ENCODE measurements around the gene MYDGF. TPM values are rescaled to one million over a fixed set of nuclear protein-coding genes. Genes with fewer than 3 reads are reported as not detected.

MYDGF gene
- total and polyA plus RNA-seq, 2 of the 13 experiments (the other 11 are each of a cell fraction or from before 2014, with no cell fraction given) = 116 to 198 TPM

DNA sequence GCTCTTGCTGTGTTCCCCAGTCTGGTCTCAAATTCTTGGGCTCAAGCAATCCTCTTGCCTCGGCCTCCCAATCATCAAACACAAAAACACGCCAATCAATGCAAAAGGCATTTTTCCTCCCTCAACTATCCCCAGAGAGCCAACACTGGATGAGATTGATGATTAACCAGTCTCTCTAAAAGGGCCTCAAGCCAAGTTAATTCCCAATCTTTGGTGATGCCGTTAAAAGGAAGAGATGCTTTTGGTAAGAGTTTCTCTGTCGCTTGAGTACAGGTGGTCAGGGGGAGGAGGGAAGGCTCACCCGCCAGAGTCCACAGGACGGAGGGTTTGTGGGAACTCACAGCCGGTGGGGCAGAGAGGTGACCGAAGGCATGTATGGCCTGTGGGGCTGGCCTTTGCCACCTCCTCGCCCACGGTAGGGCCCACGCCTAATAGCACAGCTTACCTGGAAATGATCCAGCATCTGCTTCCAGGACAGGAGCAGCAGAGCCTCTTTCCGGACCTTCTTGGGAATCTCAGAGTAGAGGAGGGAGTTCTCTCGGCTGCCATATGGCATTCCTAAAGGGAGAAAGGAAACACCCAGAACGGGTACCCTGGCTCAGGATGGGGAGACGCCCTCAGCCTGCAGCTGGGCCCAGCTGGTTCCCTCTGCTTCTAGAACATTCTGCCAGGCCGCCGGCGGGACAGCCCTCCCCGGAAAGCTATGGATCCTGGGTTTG is 35.4 kb upstream of the MYDGF start (continued):
- no peak for TF ChIP-seq ZNF318 (CRISPR knock-in tag; IDR thresholded peaks at IDR 0.05)
- TF ChIP-seq ZBTB3 (CRISPR knock-in tag; IDR thresholded peaks at IDR 0.05; ENCODE audit: borderline replicate concordance, low read depth) = no peak
- TF ChIP-seq TBX2 (CRISPR knock-in tag; IDR thresholded peaks at IDR 0.05; ENCODE audit: borderline replicate concordance) = peak; percentile 81
- TF ChIP-seq, protein P1, sequence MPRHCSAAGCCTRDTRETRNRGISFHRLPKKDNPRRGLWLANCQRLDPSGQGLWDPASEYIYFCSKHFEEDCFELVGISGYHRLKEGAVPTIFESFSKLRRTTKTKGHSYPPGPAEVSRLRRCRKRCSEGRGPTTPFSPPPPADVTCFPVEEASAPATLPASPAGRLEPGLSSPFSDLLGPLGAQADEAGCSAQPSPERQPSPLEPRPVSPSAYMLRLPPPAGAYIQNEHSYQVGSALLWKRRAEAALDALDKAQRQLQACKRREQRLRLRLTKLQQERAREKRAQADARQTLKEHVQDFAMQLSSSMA (CRISPR knock-in tag; IDR thresholded peaks at IDR 0.05) = no peak
- TF ChIP-seq, protein P2, sequence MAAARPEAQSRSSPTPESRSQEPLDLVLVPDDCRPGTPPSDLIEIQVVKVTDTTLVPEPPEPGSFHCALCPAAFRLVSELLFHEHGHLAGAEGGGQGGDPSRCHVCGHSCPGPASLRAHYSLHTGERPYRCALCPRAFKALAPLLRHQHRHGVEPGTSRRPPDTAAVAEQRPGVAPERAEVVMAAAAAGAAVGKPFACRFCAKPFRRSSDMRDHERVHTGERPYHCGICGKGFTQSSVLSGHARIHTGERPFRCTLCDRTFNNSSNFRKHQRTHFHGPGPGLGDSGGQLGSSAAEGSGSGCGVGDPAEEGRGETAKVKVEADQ (CRISPR knock-in tag; IDR thresholded peaks at IDR 0.05; ENCODE audit: borderline replicate concordance) = no peak
- no peak for TF ChIP-seq ZFP36L1 (CRISPR knock-in tag; IDR thresholded peaks at IDR 0.05)
- TF ChIP-seq NR2F2 (IDR thresholded peaks at IDR 0.05; ENCODE audit: borderline replicate concordance, low read depth) = no peak
- no peak for TF ChIP-seq ZNF615 (CRISPR knock-in tag; IDR thresholded peaks at IDR 0.05; ENCODE audit: borderline replicate concordance)
- peak; percentile 60 for TF ChIP-seq PBX2 (CRISPR knock-in tag; IDR thresholded peaks at IDR 0.05)
- TF ChIP-seq MIER2 (CRISPR knock-in tag; IDR thresholded peaks at IDR 0.05) = no peak
- TF ChIP-seq, protein P3, sequence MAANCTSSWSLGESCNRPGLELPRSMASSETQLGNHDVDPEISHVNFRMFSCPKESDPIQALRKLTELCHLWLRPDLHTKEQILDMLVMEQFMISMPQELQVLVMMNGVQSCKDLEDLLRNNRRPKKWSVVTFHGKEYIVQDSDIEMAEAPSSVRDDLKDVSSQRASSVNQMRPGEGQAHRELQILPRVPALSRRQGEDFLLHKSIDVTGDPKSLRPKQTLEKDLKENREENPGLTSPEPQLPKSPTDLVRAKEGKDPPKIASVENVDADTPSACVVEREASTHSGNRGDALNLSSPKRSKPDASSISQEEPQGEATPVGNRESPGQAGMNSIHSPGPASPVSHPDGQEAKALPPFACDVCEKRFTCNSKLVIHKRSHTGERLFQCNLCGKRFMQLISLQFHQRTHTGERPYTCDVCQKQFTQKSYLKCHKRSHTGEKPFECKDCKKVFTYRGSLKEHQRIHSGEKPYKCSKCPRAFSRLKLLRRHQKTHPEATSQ (CRISPR knock-in tag; IDR thresholded peaks at IDR 0.05; ENCODE audit: borderline replicate concordance) = no peak
- no peak for TF ChIP-seq SIX1 (CRISPR knock-in tag; IDR thresholded peaks at IDR 0.05; ENCODE audit: borderline replicate concordance)
- TF ChIP-seq ZFP37 (CRISPR knock-in tag; IDR thresholded peaks at IDR 0.05; ENCODE audit: borderline replicate concordance) = no peak
- no peak for TF ChIP-seq CREB1 (IDR thresholded peaks at IDR 0.05)
- TF ChIP-seq CREB1 (CRISPR knock-in tag; IDR thresholded peaks at IDR 0.05) = peak; percentile 61
- no peak for TF ChIP-seq ZNF672 (CRISPR knock-in tag; IDR thresholded peaks at IDR 0.05)

Data from HepG2 (cell line).